HG03342 (cell line): ENCODE measurements around the gene IPMK.
"Not testable (repeated sequence)": the region's sequence is repeated elsewhere in the genome, so short reads cannot be mapped to it uniquely, and the experiment has no call there.

ENCODE experiments used
- ATAC-seq: cut with Tn5 transposase; IDR thresholded peaks from one replicate; pipeline ENCODE4 v1.9.1; 2021; ENCODE audit warnings: mild to moderate bottlenecking, moderate library complexity; ENCODE audit not compliant: unreplicated experiment

IPMK gene

DNA sequence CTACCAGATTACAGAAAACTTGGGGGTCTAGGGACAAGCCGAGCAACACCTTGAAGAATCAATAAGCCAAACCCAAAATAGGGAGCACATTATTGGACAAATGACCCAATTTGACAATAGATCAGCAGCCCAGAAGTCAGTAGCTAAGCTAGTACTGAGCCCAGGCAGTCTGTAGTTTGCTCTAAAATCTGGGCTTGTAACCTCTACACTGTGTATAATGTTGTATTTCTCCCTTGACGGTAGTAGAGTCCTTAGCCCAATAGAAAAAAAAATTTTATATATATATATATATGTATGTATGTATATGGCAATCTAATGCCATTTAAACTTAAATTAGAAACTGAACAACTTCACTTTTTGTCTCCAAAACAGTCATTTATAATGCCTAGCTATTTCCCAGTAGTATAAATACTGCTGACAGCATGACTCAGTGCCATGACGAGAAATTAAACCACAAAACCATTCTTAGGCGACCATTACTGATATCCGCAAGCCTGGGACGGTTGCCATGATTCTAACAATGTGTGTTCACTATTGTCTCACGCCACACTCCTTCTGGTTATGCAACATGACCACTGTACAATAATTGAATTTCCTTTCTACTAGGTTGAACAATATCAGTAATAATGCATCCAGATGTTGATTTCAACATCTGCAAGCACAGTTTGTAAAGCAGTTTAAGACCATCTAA is 110.5 kb downstream of the IPMK start:
- no peak for ATAC-seq

DNA sequence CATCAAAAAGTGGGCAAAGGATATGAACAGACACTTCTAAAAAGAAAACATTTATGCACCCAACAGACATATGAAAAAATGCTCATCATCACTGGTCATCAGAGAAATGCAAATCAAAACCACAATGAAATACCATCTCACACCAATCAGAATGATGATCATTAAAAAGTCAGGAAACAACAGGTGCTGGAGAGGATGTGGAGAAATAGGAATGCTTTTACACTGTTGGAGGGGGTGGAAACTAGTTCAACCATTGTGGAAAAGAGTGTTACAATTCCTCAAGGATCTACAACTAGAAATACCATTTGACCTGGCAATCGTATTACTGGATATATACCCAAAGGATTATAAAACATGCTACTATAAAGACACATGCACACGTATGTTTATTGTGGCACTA is 111.8 kb downstream of the IPMK start:
- not testable (repeated sequence) for ATAC-seq

- ATAC-seq = no peak
These were observed 113.9 kb downstream of the IPMK start for GRCh38 chr10:58153751-58154150.

- ATAC-seq = peak; percentile 72
These were observed 114.9 kb downstream of the IPMK start for GRCh38 chr10:58152673-58153263.

DNA sequence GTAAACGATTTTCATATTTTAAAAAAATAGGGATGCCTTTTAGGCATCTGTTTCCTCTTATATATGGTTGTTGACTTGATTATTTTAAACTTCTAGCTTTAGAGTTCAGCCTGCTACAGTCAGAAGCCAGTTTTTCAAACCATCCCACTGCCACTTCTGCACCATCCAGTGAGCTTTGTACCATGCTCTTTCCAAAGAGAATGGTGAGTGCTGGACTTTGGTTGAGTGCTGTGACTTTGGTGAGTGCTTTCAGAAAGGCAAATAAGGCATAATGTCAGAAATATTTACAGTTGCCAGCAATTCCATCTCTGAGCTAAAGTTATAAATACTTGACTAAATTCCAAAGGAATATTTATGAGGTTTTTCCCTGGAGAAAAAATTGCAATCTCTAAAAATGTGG is 117.4 kb downstream of the IPMK start:
- ATAC-seq = no peak

- no peak for ATAC-seq
These were observed 123.8 kb downstream of the IPMK start for GRCh38 chr10:58143944-58144343.
